GM12878 (cell line): ENCODE data around the gene FBXL3. TPM values are rescaled to one million over a fixed set of nuclear protein-coding genes. Genes with fewer than 3 reads are reported as not detected.

Source experiments
- ATAC-seq: fragments of 200-7000 bp; cut with Tn5 transposase; 3 replicates; pipeline ENCODE4 v1.9.1; 2020; ENCODE audit warnings: mild to moderate bottlenecking, moderate library complexity
- BruUV-seq: library from RNA; stranded (reverse); fragments of 400-500 nt; replicated peaks from 2 replicates; lab custom pipeline; 2021; lab: Mats Ljungman, UMichigan
- CTCF ChIA-PET: fragments of 300-600 bp; sonication (Branson Sonifier 250); formaldehyde crosslinking; extraction: SDS; loops from one replicate; lab custom pipeline; 2021; ENCODE audit warnings: inconsistent platforms; lab: Yijun Ruan, JAX
- POLR2A ChIA-PET: fragments of 350-600 bp; formaldehyde crosslinking; extraction: SDS; loops from one replicate; lab custom pipeline; 2021; ENCODE audit warnings: inconsistent platforms; lab: Charles Lee
- RAD21 ChIA-PET: fragments of 300-600 bp; sonication (Branson Sonifier 250); formaldehyde crosslinking; loops from one replicate; lab custom pipeline; 2023; ENCODE audit warnings: antibody characterized with exemption; ENCODE audit not compliant: unreplicated experiment; lab: Charles Lee
- SMC1A ChIA-PET: fragments of 300-600 bp; sonication (Branson Sonifier 250); formaldehyde crosslinking; loops from one replicate; lab custom pipeline; 2023; ENCODE audit not compliant: unreplicated experiment, uncharacterized antibody; lab: Charles Lee
- DNase-seq: peaks from one replicate; pipeline ENCODE4 v3.0.0-alpha.2; 2011; ENCODE audit warnings: low read depth, low spot score
- FAIRE-seq: peaks from 3 replicates; lab custom pipeline; 2011; peaks lifted over from hg19 to GRCh38; lab: Jason Lieb, UNC
- H2AFZ ChIP-seq: 2 replicates; pipeline ENCODE4 v1.6.0; 2011; ENCODE audit warnings: low read depth, low read length, control low read depth; ENCODE audit not compliant: control insufficient read depth
- H3K27ac ChIP-seq: 2 replicates; pipeline ENCODE4 v1.5.1; 2011; ENCODE audit warnings: control low read depth; ENCODE audit not compliant: control insufficient read depth, insufficient read depth
- H3K27me3 ChIP-seq, 2 experiments: replicated peaks in 1 of 2; 2 replicates each; pipeline versions ENCODE4 v1.6.0 to v1.6.1; 2011; ENCODE audit warnings: low read length in 1 of 2; ENCODE audit not compliant: control insufficient read depth in 2 of 2, insufficient read depth in 2 of 2
- H3K36me3 ChIP-seq, 2 experiments: 2 replicates each; pipeline ENCODE4 v1.5.1; 2011; ENCODE audit warnings: low read length in 1 of 2; ENCODE audit not compliant: control insufficient read depth in 2 of 2, insufficient read depth in 2 of 2
- H3K4me1 ChIP-seq: 2 replicates; pipeline ENCODE4 v1.6.1; 2011; ENCODE audit warnings: mild to moderate bottlenecking, low read length, moderate library complexity, mixed read lengths; ENCODE audit not compliant: control insufficient read depth, insufficient read depth
- H3K4me2 ChIP-seq: 2 replicates; pipeline ENCODE4 v1.6.0; 2011; ENCODE audit warnings: control low read depth; ENCODE audit not compliant: control insufficient read depth, insufficient read depth
- H3K4me3 ChIP-seq: fragments of 200-600 bp; sonication (generic); 2 replicates; pipeline ENCODE4 v1.5.1; 2016
- H3K79me2 ChIP-seq: 2 replicates; pipeline ENCODE4 v1.6.0; 2011; ENCODE audit warnings: low read length; ENCODE audit not compliant: control insufficient read depth, insufficient read depth
- H3K9ac ChIP-seq: 2 replicates; pipeline ENCODE4 v1.8.0; 2011; ENCODE audit warnings: low read length, control low read depth, mixed read lengths; ENCODE audit not compliant: control insufficient read depth, insufficient read depth
- H3K9me3 ChIP-seq: replicated peaks from 3 replicates; pipeline ENCODE4 v1.5.1; 2011; ENCODE audit warnings: mild to moderate bottlenecking, low read length; ENCODE audit not compliant: control insufficient read depth, insufficient read depth
- H4K20me1 ChIP-seq: 2 replicates; pipeline ENCODE4 v1.6.0; 2011; ENCODE audit not compliant: control insufficient read depth, insufficient read depth
- CHD2 ChIP-seq: IDR thresholded peaks from 2 replicates; pipeline ENCODE4 v1.6.1; 2011; ENCODE audit warnings: low read depth, low read length, improper control_type of control experiment, borderline replicate concordance
- PRDM15 ChIP-seq: fragments of 450-650 bp; formaldehyde crosslinking; IDR thresholded peaks from 2 replicates; pipeline ENCODE4 v1.4.0; 2020; ENCODE audit warnings: mild to moderate bottlenecking, moderate library complexity
- ZNF274 ChIP-seq: IDR thresholded peaks from one replicate; pipeline ENCODE4 v1.8.0; 2011; ENCODE audit not compliant: insufficient read length, insufficient read depth
- WGBS: methylation state at CpG from one replicate; pipeline ENCODE4 v1.1.6; 2016; ENCODE audit warnings: low lambda C conversion rate; ENCODE audit not compliant: insufficient replicate concordance, insufficient coverage; ENCODE audit errors: missing lambda C conversion rate; 5-methylcytosine and 5-hydroxymethylcytosine counted together
- in situ Hi-C: fragments of 300-500 bp; cut with MboI; formaldehyde crosslinking; loops from 9 replicates; pipeline ENCODE4 v1.14.3; 2018; ENCODE audit warnings: mixed read lengths
- intact Hi-C: fragments of 100-400 bp; cut with micrococcal nuclease; formaldehyde crosslinking; loops from one replicate; pipeline ENCODE4 v1.14.2; 2022; ENCODE audit not compliant: unreplicated experiment
- polyA plus RNA-seq, 11 experiments: library from polyadenylated mRNA; depleted of rRNA in 4 of 11; unstranded in 6 of 11; stranded (reverse) in 5 of 11; fragments of >200 nt; fragmentation: Nextera tagmentation in 4 of 11; fragmentation: Illumina TruSeq in 1 of 11; extraction: Ambion mirVana in 4 of 11; extraction: Trizol in 1 of 11; gene quantifications; 1 replicate in 1 of 11; 2 replicates in 10 of 11; pipeline versions ENCODE4 v1.2.1 to v1.2.3, GENCODE V29; 2011 to 2016; ENCODE audit warnings: inconsistent platforms in 2 of 11, missing spikeins in 2 of 11, low read depth in 1 of 11
- total RNA-seq, 4 experiments: library from RNA; depleted of rRNA in 3 of 4; stranded (reverse); fragments of >200 nt in 3 of 4; fragmentation: Illumina TruSeq in 1 of 4; extraction: Trizol in 1 of 4; gene quantifications; 2 replicates each; pipeline versions ENCODE4 v1.2.1 to v1.2.3, GENCODE V29; 2013 to 2021
- TF ChIP-seq, protein P1 (sequence below): fragments of 450-650 bp; formaldehyde crosslinking; IDR thresholded peaks from 2 replicates; pipeline ENCODE4 v1.5.0; 2022; ENCODE audit warnings: mild to moderate bottlenecking, missing genetic modification characterization

The FBXL3 gene
- total and polyA plus RNA-seq, 10 of the 15 experiments (the other 5 are each of a cell fraction or from before 2014, with no cell fraction given) = 9.0 to 26.4 (median 19.7) TPM

GRCh38 chr13:77040835-77041234 is 13.9 kb upstream of the FBXL3 start:
- SMC1A ChIA-PET = no interaction called here
- intact Hi-C loops = no loop called here
- no peaks in the 10 kb centered on the region for H3K79me2 ChIP-seq
- H3K27me3 ChIP-seq = no peaks in the 10 kb centered on the region
- H3K36me3 ChIP-seq = peaks cover 0 to 4% of the 10 kb centered on the region in 2 experiments; a peak in 1 of 4 replicates
- RAD21 ChIA-PET = no interaction called here
- no peak overlapping the region for H3K9ac ChIP-seq
- H3K4me1 ChIP-seq = no peaks in the 10 kb centered on the region
- no peak; the same call in 2 of the 3 replicates for ATAC-seq
- H3K4me2 ChIP-seq = no peak overlapping the region
- POLR2A ChIA-PET = no interaction called here
- FAIRE-seq = no peak
- no peaks in the 10 kb centered on the region for H3K9me3 ChIP-seq
- no peak for DNase-seq
- CTCF ChIA-PET = interaction anchor here (0.5 to 2.5 kb wide), 2 partner anchors 23 to 438 kb away, joined by 3 to 12 read pairs; no protein-coding TSS in a partner anchor
- WGBS = 94% methylated on average over 9 of the region's 9 CpGs
- H2AFZ ChIP-seq = no peak overlapping the region
- H3K27ac ChIP-seq = no peak overlapping the region
- H3K4me3 ChIP-seq = no peak overlapping the region
- TF ChIP-seq PRDM15 (no peak), ZNF274 (no peak), CHD2 (no peak)
- TF ChIP-seq, protein P1, sequence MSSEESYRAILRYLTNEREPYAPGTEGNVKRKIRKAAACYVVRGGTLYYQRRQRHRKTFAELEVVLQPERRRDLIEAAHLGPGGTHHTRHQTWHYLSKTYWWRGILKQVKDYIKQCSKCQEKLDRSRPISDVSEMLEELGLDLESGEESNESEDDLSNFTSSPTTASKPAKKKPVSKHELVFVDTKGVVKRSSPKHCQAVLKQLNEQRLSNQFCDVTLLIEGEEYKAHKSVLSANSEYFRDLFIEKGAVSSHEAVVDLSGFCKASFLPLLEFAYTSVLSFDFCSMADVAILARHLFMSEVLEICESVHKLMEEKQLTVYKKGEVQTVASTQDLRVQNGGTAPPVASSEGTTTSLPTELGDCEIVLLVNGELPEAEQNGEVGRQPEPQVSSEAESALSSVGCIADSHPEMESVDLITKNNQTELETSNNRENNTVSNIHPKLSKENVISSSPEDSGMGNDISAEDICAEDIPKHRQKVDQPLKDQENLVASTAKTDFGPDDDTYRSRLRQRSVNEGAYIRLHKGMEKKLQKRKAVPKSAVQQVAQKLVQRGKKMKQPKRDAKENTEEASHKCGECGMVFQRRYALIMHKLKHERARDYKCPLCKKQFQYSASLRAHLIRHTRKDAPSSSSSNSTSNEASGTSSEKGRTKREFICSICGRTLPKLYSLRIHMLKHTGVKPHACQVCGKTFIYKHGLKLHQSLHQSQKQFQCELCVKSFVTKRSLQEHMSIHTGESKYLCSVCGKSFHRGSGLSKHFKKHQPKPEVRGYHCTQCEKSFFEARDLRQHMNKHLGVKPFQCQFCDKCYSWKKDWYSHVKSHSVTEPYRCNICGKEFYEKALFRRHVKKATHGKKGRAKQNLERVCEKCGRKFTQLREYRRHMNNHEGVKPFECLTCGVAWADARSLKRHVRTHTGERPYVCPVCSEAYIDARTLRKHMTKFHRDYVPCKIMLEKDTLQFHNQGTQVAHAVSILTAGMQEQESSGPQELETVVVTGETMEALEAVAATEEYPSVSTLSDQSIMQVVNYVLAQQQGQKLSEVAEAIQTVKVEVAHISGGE (CRISPR knock-in tag) = no peak
- in situ Hi-C loops = no loop called here
- BruUV-seq = no TSS peak
- no peaks in the 10 kb centered on the region for H4K20me1 ChIP-seq
